K562 (cell line): ENCODE measurements around the gene TLE7. TPM values are rescaled to one million over a fixed set of nuclear protein-coding genes. Genes with fewer than 3 reads are reported as not detected.

Source experiments
- ATAC-seq: fragments of 200-7000 bp; cut with Tn5 transposase; 3 replicates; pipeline ENCODE4 v1.9.1; 2020; ENCODE audit warnings: moderate library complexity
- BruUV-seq: library from RNA; stranded (reverse); fragments of 400-500 nt; replicated peaks from 2 replicates; lab custom pipeline; 2021; lab: Mats Ljungman, UMichigan
- CTCF ChIA-PET: fragments of 300-600 bp; formaldehyde crosslinking; extraction: SDS; loops from one replicate; lab custom pipeline; 2021; ENCODE audit warnings: low intra/inter-chr PET ratio; lab: Yijun Ruan, JAX
- POLR2A ChIA-PET: fragments of 300-600, 350-650 bp; sonication (Branson Sonifier 250); formaldehyde crosslinking; extraction: SDS; loops from one replicate; lab custom pipeline; 2021; ENCODE audit warnings: antibody characterized with exemption, inconsistent platforms; lab: Yijun Ruan, JAX
- DNase-seq, 4 experiments: peaks; one replicate each; pipeline versions ENCODE4 v3.0.0 to v3.0.0-alpha.2; 2011 to 2018; ENCODE audit warnings: low spot score in 3 of 4, mixed read lengths in 3 of 4; ENCODE audit errors: extremely low read depth in 1 of 4
- FAIRE-seq: peaks from 2 replicates; lab custom pipeline; 2011; peaks lifted over from hg19 to GRCh38; lab: Jason Lieb, UNC
- H2AFZ ChIP-seq: 2 replicates; pipeline ENCODE4 v1.6.0; 2011; ENCODE audit warnings: low read depth, low read length, control low read depth, inconsistent platforms
- H3K27ac ChIP-seq: fragments of 200-600 bp; 3 replicates; pipeline ENCODE4 v1.8.0; 2011; ENCODE audit warnings: low read depth, mild to moderate bottlenecking, control low read depth, inconsistent platforms, low read length, moderate library complexity, mixed read lengths; ENCODE audit errors: extremely low read depth
- H3K27me3 ChIP-seq, 2 experiments: fragments of 300-600 bp in 1 of 2; 2 replicates in 1 of 2; 3 replicates in 1 of 2; pipeline versions ENCODE4 v1.6.0 to v1.8.0; 2011; ENCODE audit warnings: inconsistent platforms in 2 of 2, low read length in 2 of 2, mild to moderate bottlenecking in 1 of 2, mixed read lengths in 1 of 2, moderate library complexity in 1 of 2; ENCODE audit not compliant: control insufficient read depth in 2 of 2, insufficient read depth in 2 of 2
- H3K36me3 ChIP-seq: fragments of 300-600 bp; 3 replicates; pipeline ENCODE4 v1.8.0; 2011; ENCODE audit warnings: mild to moderate bottlenecking, low read length, inconsistent platforms; ENCODE audit not compliant: control insufficient read depth, insufficient read depth
- H3K4me1 ChIP-seq, 2 experiments: fragments of 200-600 bp in 1 of 2; replicated peaks in 1 of 2; 2 replicates in 1 of 2; 3 replicates in 1 of 2; pipeline versions ENCODE4 v1.5.1 to v1.8.0; 2011; ENCODE audit warnings: inconsistent platforms in 2 of 2, low read length in 2 of 2, mild to moderate bottlenecking in 1 of 2, mixed read lengths in 1 of 2, moderate library complexity in 1 of 2; ENCODE audit not compliant: control insufficient read depth in 2 of 2, insufficient read depth in 2 of 2
- H3K4me2 ChIP-seq: 2 replicates; pipeline ENCODE4 v1.6.1; 2011; ENCODE audit warnings: low read length, control low read depth, inconsistent platforms, mixed read lengths; ENCODE audit not compliant: insufficient read depth
- H3K4me3 ChIP-seq: fragments of 200-600 bp; sonication (generic), shearing (Covaris generic); 2 replicates; pipeline ENCODE4 v1.5.1; 2016; ENCODE audit warnings: control low read depth, inconsistent platforms
- H3K79me2 ChIP-seq: fragments of 200-600 bp; 3 replicates; pipeline ENCODE4 v1.8.0; 2011; ENCODE audit warnings: low read length, inconsistent platforms; ENCODE audit not compliant: control insufficient read depth, insufficient read depth
- H3K9ac ChIP-seq, 2 experiments: 2 replicates each; pipeline versions ENCODE4 v1.6.0 to v1.6.1; 2011; ENCODE audit warnings: low read depth in 2 of 2, low read length in 2 of 2, control low read depth in 1 of 2, inconsistent platforms in 1 of 2, mild to moderate bottlenecking in 1 of 2, mixed read lengths in 1 of 2; ENCODE audit not compliant: insufficient read depth in 1 of 2
- H3K9me1 ChIP-seq: one replicate; pipeline ENCODE4 v1.6.0; 2011; ENCODE audit warnings: inconsistent platforms, mild to moderate bottlenecking, low read length, moderate library complexity; ENCODE audit not compliant: control insufficient read depth, insufficient read depth
- H3K9me3 ChIP-seq: replicated peaks from 2 replicates; pipeline ENCODE4 v1.5.1; 2011; ENCODE audit warnings: low read depth, low read length, inconsistent platforms; ENCODE audit not compliant: control insufficient read depth, insufficient read depth
- H4K20me1 ChIP-seq: replicated peaks from 2 replicates; pipeline ENCODE4 v1.6.1; 2011; ENCODE audit warnings: low read length, inconsistent platforms, mixed read lengths; ENCODE audit not compliant: control insufficient read depth, insufficient read depth
- CBX3 ChIP-seq, 2 experiments: IDR thresholded peaks; 1 replicate in 1 of 2; 2 replicates in 1 of 2; pipeline ENCODE4 v1.6.1; 2012; ENCODE audit warnings: inconsistent platforms in 2 of 2, low read length in 2 of 2, borderline replicate concordance in 1 of 2, control low read depth in 1 of 2
- ELK3 ChIP-seq: fragments of 450-650 bp; formaldehyde crosslinking; IDR thresholded peaks from 2 replicates; pipeline ENCODE4 v1.4.0; 2020; ENCODE audit warnings: mild to moderate bottlenecking
- EP400 ChIP-seq: fragments of 450-650 bp; IDR thresholded peaks from 2 replicates; pipeline ENCODE4 v1.6.1; 2017; ENCODE audit warnings: antibody characterized with exemption, mild to moderate bottlenecking, moderate library complexity
- GTF3C2 ChIP-seq: IDR thresholded peaks from 3 replicates; pipeline ENCODE4 v1.6.1; 2011; ENCODE audit warnings: borderline replicate concordance, mild to moderate bottlenecking, moderate library complexity; ENCODE audit not compliant: insufficient read length; ENCODE audit errors: extremely low read depth
- HIVEP1 ChIP-seq: fragments of 250-450 bp; sonication (Bioruptor Pico); IDR thresholded peaks from 2 replicates; pipeline ENCODE4 v1.4.0; 2020; ENCODE audit warnings: mild to moderate bottlenecking
- KLF13 ChIP-seq: fragments of 450-650 bp; IDR thresholded peaks from 2 replicates; pipeline ENCODE4 v1.6.1; 2016; ENCODE audit warnings: missing genetic modification characterization, low read depth, mild to moderate bottlenecking, missing compliant biosample characterization, moderate library complexity, borderline replicate concordance
- MBD1 ChIP-seq: fragments of 250-450 bp; sonication (Bioruptor Pico); IDR thresholded peaks from 2 replicates; pipeline ENCODE4 v1.8.0; 2022; ENCODE audit warnings: inconsistent platforms
- RBM25 ChIP-seq: fragments of 200-400 bp; formaldehyde crosslinking; IDR thresholded peaks from 2 replicates; pipeline ENCODE4 v1.6.1; 2018; ENCODE audit warnings: low read length, low read depth, moderate library complexity; ENCODE audit not compliant: severe bottlenecking
- RCOR1 ChIP-seq, 2 experiments: IDR thresholded peaks; 2 replicates each; pipeline ENCODE4 v1.6.1; 2012; ENCODE audit warnings: low read depth in 2 of 2, low read length in 2 of 2, borderline replicate concordance in 1 of 2, improper control_type of control experiment in 1 of 2
- SAP30 ChIP-seq: fragments of 200-600 bp; sonication (generic); IDR thresholded peaks from 2 replicates; pipeline ENCODE4 v1.6.1; 2012; ENCODE audit warnings: borderline replicate concordance, low read depth, mild to moderate bottlenecking, moderate library complexity, low read length, control low read depth, inconsistent platforms; ENCODE audit not compliant: insufficient read depth, poor library complexity, severe bottlenecking
- SMARCA4 ChIP-seq: fragments of 450-650 bp; IDR thresholded peaks from 2 replicates; pipeline ENCODE4 v1.6.1; 2016
- TAL1 ChIP-seq: fragments of 450-650 bp; IDR thresholded peaks from 2 replicates; pipeline ENCODE4 v1.6.1; 2016; ENCODE audit warnings: mild to moderate bottlenecking
- ZFP36 ChIP-seq: fragments of 150-350 bp; IDR thresholded peaks from 2 replicates; pipeline ENCODE4 v1.6.1; 2018; ENCODE audit warnings: low read length, low read depth; ENCODE audit not compliant: partially characterized antibody
- ZNF175 ChIP-seq: fragments of 200-800 bp; sonication (Bioruptor generic); IDR thresholded peaks from 2 replicates; pipeline ENCODE4 v1.6.1; 2016; ENCODE audit warnings: low read depth, mild to moderate bottlenecking, missing genetic modification characterization, missing compliant biosample characterization
- ZNF75A ChIP-seq: fragments of 450-650 bp; formaldehyde crosslinking; IDR thresholded peaks from 2 replicates; pipeline ENCODE4 v1.4.0; 2020; ENCODE audit warnings: mild to moderate bottlenecking
- WGBS: fragments of 100-300 bp; shearing (Covaris generic); methylation state at CpG from one replicate; pipeline ENCODE4 v1.1.6; 2016; ENCODE audit warnings: low coverage, mixed read lengths; ENCODE audit not compliant: insufficient coverage; ENCODE audit errors: missing lambda C conversion rate; 5-methylcytosine and 5-hydroxymethylcytosine counted together
- in situ Hi-C: fragments of 300-500 bp; cut with MboI; formaldehyde crosslinking; loops from 4 replicates; pipeline ENCODE4 v1.15.0; 2018; ENCODE audit warnings: inconsistent platforms, mixed read lengths
- intact Hi-C: fragments of 100-400 bp; cut with micrococcal nuclease; formaldehyde crosslinking; loops from 2 replicates; pipeline ENCODE4 v1.14.2; 2022
- polyA plus RNA-seq, 8 experiments: library from polyadenylated mRNA; depleted of rRNA in 4 of 8; stranded (reverse) in 5 of 8; unstranded in 3 of 8; fragments of >200 nt; fragmentation: Nextera tagmentation in 2 of 8; fragmentation: Illumina TruSeq in 1 of 8; extraction: Ambion mirVana in 2 of 8; extraction: Trizol in 1 of 8; gene quantifications; 2 replicates each; pipeline versions ENCODE4 v1.2.1 to v1.2.3, GENCODE V29; 2011 to 2014; ENCODE audit warnings: inconsistent platforms in 1 of 8, missing spikeins in 1 of 8
- total RNA-seq, 7 experiments: library from RNA; depleted of rRNA in 6 of 7; stranded (reverse); fragments of >200 nt in 6 of 7; fragmentation: Illumina TruSeq in 2 of 7; extraction: Trizol in 2 of 7; gene quantifications; 2 replicates each; pipeline versions ENCODE4 v1.2.1 to v1.2.3, GENCODE V29; 2011 to 2021; ENCODE audit warnings: low replicate concordance in 1 of 7

Gene TLE7
- total and polyA plus RNA-seq, 9 of the 15 experiments (the other 6 are each of a cell fraction or from before 2014, with no cell fraction given): not detected

GRCh38 chr16:71453036-71453435, 11.2 kb upstream of the TLE7 start (continued):
- TF ChIP-seq MBD1 (CRISPR knock-in tag) (no peak), EP400 (no peak), TAL1 (no peak), SMARCA4 (no peak), SAP30 (no peak)

- H3K27me3 ChIP-seq: no peaks in the 10 kb centered on the region
- no peaks in the 10 kb centered on the region for H3K79me2 ChIP-seq
- DNase-seq: no peak
- no peak overlapping the region for H2AFZ ChIP-seq
- H3K36me3 ChIP-seq: peaks cover 45% of the 10 kb centered on the region
- no peak for ATAC-seq
- intact Hi-C loops (no loop called here), in situ Hi-C loops (no loop called here)
- H3K4me1 ChIP-seq: no peaks in the 10 kb centered on the region
- no TSS peak for BruUV-seq
- no peak for FAIRE-seq
- no peak overlapping the region for H3K9ac ChIP-seq
- H4K20me1 ChIP-seq: no peaks in the 10 kb centered on the region
- CTCF ChIA-PET: no interaction called here
- no peaks in the 10 kb centered on the region for H3K9me1 ChIP-seq
- POLR2A ChIA-PET: no interaction called here
- H3K27ac ChIP-seq: no peak overlapping the region
- 98% methylated on average over 3 of the region's 3 CpGs for WGBS
- H3K4me3 ChIP-seq: no peak overlapping the region
- H3K9me3 ChIP-seq: peaks cover 27% of the 10 kb centered on the region
- no peak overlapping the region for H3K4me2 ChIP-seq
- no peak for TF ChIP-seq KLF13
- TF ChIP-seq ZFP36: no peak
- no peak for TF ChIP-seq HIVEP1
- peak in 1 of 2 experiments; percentile 85; a peak in 2 of 3 replicates for TF ChIP-seq CBX3 (IDR thresholded peaks at IDR 0.05; ENCODE audit: borderline replicate concordance in 1 of 2, low read length in 2 of 2)
- TF ChIP-seq ELK3 (CRISPR knock-in tag): no peak
- no peak for TF ChIP-seq GTF3C2
- TF ChIP-seq ZNF175 (CRISPR knock-in tag): no peak
- TF ChIP-seq RBM25: peak; percentile 40
- peak; percentile 97 for TF ChIP-seq ZNF75A
- TF ChIP-seq RCOR1 (IDR thresholded peaks at IDR 0.05; ENCODE audit: borderline replicate concordance in 1 of 2, low read depth in 2 of 2, low read length in 2 of 2): no peak
Measured at GRCh38 chr16:71449020-71449419, 7.2 kb upstream of the TLE7 start.
